HG03025 (cell line): ENCODE results near the gene JARID2.
"Not testable (repeated sequence)": the region's sequence is repeated elsewhere in the genome, so short reads cannot be mapped to it uniquely, and the experiment has no call there.

ENCODE experiments used
- ATAC-seq: cut with Tn5 transposase; IDR thresholded peaks from one replicate; pipeline ENCODE4 v1.9.1; 2021; ENCODE audit warnings: mild to moderate bottlenecking, moderate library complexity; ENCODE audit not compliant: unreplicated experiment, low FRiP score

Gene JARID2

DNA sequence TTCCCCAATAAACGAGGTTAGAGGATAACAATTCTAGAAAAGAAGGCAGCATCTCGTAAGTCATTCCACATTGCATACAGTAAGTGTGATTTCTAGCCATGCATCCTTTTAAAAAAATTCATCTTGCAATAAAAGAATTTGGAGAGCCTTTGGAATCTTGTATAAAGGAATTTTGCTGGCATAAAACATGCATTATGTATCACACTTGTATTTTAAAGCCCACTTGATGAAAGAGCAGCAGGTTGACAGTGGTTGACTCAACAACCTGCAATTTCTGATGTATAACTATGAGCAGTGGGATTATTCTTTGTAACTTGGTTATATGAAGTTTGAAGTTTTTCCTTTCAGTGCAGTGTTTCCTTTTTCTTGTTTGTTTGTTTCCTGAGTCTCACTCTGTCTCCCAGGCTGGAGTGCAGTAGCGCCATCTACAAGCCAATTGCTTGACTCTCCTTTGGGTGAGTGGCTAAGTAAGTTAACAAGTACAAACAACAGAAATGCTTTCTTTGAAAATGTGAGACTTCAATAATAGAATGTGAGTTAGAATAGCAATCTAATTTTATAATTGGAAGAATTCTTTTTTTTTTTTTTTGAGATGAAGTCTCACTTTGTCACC, 39.9 kb downstream of the JARID2 start:
- ATAC-seq: no peak

DNA sequence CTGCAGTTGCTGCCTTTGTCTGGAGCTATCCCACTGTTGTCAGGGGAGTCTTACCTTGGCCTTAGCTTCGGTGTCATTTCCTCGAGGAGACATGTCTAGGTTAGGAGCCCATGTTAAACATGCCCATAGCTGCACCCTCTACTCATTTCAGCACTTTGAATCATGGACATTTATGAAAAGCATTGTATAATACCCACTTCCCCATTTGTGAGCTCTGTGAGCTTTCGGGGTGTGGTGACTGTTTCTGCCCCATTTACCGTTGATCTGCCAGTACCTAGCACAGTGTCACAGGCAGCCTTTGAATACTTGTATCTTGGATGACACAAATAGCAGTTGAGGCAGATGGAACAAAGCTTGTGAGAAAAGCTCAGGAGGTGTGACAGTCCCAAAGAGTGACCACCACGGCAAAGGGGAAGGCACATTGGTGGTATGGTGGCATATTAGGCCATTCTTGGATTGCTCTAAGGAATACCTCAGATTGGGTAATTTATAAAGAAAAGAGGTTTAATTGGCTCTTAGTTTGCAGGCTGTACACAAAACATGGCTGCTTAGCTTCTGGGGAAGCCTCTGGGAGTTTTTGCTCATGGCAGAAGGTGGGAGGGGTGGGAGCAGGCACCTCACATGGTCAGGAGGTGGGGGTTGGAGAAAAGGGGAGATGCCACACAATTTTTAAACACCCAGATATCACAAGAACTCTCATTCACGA, 42.0 kb downstream of the JARID2 start:
- peak; percentile 98 for ATAC-seq

DNA sequence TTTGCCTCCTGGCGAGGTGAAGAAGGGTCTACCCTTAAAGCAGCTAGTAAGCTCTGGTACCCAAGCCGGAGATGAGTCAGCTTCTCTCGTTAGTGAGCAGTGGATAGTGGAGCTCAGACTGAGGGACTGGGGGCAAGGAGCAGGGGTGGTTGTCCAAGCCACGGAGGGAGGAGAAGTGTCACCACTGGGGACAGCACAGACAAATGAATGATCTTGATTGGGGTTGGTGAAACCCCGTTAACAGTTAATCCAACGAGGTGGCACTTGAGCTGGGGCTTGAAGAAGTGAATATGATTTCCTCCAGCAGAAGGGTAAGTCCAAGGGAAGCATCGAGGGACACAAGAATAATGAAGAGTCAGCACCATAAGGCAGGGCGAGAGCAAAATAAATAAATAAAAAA, 43.0 kb downstream of the JARID2 start:
- ATAC-seq: no peak

DNA sequence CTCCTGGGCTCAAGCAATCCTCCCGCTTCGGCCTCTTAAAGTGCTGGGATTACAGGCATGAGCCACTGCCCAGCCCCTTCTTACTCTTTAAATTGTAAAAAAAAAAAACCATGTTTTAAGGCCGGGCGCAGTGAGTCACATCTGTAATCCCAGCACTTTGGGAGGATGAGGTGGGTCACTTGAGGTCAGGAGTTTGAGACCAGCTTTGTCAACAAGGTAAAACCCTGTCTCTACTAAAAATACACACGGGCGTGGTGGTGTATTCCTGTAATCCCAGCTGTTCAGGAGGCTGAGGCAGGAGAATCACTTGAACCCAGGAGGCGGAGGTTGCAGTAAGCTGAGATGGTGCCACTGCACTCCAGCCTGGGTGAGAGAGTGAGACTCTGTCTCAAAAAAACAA, 43.6 kb downstream of the JARID2 start:
- not testable (repeated sequence) for ATAC-seq

DNA sequence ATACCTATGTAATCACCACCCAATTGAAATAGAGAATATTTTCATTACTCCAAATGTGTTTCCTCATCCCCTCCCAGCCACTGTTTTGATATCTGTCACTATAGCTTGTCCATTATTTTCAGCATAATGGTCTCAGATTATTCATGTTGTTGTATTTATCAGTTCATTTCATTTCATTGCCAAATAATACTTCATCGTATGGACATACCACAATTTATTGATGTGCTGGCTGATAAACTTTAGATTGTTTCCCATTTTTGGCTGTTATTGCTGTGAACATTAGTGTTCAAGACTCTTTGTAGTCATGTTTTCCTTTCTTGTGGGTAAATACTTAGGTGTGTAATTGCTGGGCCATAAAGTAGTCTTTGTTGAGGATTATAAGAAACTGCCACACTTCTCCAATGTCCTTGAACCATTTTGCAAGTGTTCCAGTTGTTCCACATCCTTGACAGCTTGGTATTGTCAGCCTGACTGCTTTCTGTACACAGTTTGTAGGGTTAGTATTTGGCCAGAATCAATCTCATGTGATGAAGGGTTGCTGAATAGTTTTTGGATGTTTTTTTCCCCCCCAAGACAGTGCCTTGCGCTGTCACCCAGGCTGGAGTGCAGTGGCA, 44.3 kb downstream of the JARID2 start:
- no peak for ATAC-seq

DNA sequence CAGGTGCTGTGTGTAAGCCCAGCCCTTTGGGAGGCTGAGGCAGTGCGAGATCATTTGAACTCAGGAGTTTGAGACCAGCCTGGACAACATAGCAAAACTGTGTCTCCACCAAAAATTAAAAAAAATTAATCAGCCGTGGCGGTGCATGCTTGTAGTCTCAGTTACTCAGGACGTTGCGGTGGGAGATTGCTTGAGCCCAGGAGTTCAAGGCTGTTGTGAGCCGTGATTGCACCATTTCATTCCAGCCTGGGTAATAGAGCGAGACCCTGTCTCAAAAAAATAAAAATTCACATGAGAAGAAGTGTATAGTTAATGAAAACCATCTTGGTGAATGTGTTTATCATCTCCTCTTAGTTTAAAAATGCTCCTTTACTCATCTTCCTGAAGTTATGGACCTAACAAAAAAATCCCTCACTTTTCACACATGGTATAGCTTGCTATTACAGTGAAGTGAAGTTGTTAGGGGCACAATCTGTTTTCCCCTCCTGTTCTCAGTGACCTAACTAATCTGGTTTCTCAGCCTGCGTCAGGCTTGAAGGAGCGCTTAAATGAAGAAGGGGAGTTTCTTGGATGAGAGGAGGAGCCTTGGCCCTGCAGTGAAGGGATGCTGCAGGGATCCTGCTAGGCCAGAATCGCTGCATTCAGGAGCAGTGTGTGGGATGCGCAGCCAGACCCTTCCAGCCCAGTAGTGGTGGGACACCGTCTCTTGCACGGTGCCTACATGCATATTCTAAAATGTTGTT, 45.3 kb downstream of the JARID2 start:
- ATAC-seq: no peak

DNA sequence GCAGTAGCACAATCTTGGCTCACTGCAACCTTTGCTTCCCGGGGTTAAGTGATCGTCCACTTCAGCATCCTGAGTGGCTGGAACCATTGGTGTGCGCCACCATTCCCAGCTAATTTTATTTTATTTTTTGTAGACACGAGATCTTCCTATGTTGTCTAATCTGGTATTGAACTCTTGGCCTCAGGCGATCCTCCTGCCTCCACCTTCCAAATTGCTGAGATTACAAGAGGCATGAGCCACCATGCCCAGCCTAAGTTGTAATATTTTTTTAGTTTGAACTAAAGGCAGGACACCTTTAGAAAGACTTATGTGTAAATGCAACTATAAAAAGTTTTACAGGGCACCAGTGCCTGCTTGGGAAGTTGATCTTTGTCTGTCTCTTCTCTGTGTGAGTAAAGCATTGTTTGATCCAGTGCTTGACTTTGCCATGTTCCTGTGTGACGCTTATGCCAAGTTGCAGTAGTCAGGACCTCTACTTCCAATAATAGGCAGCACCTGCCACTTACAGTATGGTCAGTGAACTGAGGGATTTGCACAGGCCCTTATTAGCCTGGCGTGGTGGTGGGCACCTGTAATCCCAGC, 46.9 kb downstream of the JARID2 start:
- ATAC-seq: no peak

DNA sequence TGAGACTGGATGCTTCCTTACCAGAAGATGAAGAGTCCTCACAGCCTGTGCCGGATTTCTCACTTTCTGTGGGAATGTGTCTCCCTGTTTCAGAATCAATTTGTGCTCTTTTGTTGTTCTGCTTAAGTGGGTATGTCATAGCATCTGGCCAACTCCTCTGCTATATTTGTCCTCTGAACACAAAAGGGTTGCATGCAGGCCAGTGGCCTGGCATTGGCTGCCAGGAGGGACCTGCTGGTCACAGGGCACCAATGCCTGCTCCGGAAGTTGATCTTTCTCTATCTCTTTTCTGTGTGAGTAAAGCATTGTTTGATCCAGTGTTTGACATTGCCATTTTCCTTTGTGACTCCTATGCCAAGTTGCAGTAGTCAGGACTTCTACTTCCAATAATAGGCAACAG, 47.8 kb downstream of the JARID2 start:
- ATAC-seq: no peak

DNA sequence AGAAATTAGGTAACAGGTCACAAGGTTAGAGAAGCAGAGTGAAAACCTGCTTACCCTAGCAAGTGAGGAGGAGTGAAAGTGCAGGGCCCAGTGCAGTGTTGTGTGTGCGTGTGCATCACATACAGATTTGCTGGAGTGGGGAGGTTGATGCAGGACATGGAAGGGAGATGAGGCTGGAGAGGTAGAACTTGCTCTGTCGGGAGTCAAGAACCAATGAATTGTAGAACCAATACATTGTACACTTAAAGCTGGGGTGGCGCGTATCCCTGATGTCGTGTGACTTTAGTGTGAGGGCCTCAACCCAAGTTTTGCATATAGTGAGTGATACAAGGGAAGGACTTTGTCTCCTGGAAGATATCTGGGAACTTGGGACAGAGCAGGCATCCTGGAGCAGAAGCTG, 48.6 kb downstream of the JARID2 start:
- no peak for ATAC-seq

DNA sequence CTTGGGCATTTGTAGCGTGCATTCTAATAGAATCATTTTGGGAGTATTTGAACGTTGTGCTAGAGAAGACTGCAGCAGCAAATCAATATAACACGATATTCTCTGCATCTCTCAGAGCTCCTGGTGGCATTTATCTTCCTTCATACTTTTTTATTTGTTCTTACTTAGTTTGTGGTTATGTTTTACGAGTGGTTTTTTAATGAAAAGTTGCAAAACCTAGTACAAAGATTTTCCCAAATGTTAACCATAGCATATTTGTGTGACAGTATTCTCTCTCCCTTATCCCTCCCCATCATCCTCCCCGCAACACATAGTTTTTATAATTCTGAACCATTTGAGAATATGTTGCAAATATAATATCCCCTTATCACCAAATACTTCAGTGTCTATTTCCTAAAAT, 50.4 kb downstream of the JARID2 start:
- ATAC-seq: no peak

DNA sequence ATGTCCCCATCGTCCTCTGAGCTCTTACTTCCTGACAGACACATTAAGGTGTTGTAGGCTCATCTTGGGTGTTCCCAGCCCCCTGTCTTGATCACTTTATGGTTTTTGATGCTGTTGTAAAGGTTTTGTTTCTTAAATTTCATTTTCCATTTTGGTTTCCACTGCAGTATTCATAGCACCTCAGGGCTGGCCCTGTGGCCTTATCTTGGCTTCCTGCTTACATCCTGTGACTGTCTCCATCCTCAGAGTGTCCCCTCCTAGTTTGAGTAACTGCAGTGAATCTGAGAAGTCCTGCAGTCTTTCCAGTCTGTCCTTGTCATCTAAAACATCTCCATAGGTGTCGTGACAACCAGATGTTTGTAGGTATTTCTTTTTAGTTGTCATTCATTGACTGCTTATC, 50.9 kb downstream of the JARID2 start:
- ATAC-seq: no peak

DNA sequence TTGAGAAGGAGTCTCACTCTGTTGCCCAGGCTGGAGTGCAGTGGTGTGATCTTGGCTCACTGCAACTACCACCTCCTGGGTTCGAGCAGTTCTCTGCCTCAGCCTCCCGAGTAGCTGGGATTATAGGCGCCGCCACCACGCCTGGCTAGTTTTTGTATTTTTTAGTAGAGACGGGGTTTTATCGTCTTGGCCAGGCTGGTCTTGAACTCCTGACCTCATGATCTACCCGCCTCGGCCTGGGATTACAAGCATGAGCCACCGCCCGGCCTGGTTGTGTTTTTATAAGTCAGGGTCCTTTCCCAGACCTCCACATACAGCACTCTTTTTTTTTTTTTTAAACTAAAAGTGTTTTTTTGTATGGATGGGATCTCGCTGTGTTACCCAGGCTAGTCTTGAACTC, 51.3 kb downstream of the JARID2 start:
- ATAC-seq: not testable (repeated sequence)

DNA sequence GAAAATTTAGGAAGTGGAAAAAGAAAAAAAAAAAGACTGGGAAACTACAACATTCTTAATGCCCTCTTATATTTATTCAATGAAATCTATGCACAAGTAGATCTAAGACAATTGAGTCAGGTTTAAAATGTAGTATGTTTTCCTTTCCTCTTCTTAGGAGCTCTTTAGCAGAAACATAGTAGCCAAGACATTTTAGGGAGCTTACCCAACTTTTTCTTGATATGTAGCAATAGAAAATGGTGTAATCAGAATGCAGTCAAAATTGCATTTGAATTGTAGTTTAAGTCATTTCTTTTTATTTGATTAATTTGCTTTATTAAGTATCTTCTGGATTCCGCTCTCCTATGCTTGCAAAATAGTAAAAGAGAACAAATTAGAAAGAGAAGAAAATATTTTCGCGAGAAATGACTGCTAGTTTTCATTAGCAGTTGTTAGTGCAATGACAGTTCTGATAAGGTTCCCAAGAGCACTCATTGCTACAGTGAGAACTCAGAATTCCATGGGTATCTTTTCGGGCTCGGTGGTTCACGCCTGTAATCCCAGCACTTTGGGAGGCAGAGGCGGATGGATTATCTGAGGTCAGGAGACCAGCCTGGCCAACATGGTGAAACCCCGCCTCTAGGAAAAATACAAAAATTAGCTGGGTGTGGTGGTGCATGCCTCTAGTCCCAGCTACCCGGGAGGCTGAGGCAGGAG, 52.2 kb downstream of the JARID2 start:
- no peak for ATAC-seq

DNA sequence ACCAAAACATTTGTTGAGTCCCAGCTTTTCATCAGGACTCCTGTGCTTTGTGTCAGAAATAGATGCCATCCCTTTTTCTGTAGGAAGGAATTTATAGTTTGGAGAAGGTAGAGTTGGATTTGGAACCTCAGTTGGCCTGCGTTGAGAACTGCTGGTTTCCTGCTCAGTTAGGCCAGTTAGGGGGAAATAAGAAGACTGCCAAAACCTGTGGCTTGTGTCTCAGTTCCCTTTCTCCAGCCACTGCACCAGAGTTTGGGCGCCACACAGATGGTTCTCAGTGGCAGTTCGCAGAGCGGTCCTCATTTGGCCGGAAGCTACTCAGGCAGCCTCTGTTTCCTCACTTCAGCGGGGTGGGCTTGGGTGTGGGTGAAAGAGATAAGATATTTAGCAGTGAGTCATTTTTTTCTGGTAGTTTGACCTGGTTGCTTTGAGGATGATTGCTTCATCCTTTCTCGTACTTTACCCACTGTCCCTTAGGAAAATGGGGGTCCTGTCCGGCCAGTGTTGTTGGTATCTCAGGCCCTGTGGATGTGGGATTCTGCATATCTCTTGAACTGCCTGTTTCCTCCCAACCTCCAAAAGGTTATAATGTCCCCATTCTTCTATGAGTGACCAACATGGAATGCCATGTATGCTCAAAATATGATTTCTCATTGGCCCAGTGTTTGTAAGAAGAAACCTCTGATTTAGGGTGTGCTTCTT, 53.7 kb downstream of the JARID2 start:
- peak; percentile 77 for ATAC-seq

DNA sequence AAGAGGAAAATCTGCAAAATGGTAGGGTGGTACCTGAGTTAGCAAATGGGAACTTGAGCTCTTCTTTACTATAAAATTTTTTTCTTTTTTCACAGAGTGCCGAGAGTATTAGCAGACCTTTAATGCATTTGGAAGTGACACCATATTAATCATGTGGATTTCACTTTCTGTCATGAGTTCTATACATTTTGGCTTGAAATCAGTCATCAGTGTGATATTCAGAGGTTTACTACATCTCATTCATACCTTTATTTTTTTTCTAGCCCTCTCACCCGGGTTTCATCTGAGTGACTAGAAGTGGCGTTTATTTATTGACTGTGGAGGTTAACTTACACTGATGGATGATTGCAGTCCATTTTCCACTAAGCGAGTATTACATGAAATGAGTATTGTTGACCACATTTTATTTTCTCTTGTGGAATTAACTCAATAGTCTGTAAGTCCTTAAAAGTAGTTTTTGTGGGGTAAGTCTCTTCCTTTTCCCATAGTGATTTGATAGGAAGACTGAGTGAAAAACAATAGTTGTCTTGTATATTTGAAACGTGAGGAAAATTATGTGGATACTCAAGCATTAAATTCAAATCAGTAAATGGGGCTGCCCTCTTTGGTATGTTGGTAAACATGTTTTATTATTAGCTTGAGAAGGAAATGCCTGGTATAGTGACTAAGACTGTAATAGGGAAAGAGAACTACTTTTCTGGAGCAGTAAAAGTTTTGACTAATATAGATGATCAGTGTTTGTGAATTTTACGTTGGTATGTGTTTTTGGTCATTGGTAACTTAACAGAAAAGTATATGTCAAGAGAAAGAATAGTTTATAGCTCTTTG, 55.5 kb downstream of the JARID2 start:
- no peak for ATAC-seq

DNA sequence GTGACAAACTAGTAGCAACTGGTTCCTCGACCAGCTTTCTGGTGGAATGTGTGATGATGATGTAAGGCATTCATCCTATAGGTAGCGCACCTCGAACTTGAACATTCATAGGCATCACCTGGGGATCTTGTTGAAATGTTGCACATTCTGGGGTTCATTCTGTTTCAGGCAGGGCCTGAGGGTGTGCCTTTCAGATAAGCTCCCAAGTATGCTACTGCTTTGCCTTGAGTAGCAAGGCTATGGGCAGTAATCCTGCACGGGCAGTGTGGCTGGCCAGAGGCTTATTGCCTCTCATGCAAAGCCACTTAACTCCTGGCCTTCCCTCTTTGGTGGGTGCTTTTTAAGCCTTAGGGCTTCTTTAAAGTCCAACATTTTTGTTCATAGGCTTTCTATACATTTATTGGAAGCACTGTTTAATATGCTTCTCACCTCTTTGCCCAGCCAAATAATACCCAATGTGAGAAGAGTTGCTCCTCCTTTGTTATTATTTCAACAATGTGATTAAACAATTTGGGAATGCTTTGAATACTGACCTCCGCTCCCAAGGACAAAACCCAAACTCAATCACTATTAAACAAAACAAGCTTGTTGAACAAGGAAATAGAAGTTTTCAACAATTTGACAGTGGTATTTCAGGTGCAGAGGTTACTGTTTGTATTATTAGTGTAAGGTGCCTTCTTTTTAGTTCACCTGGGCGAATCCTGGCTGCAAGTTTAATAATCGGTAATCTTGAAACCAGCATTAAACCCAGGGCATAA, 57.5 kb downstream of the JARID2 start:
- no peak for ATAC-seq

DNA sequence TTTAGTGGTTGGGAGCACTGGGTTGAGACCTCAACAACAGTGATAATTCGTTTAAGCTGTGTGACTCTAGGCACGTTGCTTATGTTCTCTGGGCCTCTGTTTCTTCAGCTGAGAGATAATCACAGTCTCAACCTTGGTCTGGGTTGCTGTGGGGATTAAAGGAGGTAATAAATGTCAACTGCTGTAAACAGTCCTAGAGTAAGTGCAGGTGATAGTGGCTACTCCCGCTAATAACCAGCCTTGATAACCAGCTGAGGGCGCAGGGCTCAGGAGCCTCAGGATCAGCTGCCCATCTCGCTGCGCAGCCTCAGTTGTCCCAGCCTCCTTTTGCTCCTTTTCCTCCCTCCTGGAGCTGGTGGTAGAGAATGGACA, 58.0 kb downstream of the JARID2 start:
- ATAC-seq: no peak

DNA sequence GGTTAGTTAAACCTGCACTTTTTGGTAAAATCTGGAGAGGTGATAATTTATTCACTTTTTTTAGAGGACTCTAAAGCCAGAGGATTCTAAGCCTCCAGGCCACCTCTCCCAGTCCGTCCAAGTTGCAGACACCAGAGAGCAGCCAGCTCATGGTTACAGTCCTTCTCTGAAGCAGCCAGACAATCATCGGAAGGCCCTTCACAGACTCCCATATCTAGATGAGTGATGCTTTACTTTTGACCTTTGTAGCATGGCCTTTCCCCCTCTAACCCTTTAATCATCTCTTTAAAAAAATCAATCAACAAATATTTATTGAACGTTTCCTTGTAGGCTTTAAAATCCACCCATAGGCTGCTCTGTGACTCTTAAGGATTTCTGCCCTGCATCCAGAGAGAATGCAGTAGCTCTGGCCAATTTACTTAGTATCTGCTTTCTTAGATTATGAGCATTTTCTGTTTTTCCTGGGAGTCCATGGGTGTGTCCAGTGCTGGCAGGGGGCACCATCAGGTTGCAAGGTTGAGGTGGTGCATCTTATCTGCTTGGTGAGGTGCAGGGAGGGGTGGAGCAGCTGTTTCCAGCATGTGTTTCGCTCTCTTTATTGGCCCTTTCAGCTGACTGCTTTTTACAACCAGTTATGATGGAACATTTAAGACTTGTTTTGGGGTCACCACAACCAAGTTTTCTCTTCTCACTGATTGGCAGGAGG, 58.6 kb downstream of the JARID2 start:
- no peak for ATAC-seq
